Activated naive CD8-positive, alpha-beta T cell treated with anti-CD3 and anti-CD28 coated beads, Interleukin-2, amount 10 ng/mL, durations not matched to agents 7 days and 5 days (primary cell): ENCODE results near the gene TBC1D2. TPM values are rescaled to one million over a fixed set of nuclear protein-coding genes. Genes with fewer than 3 reads are reported as not detected.

Experiments
- ATAC-seq: fragments of 150-1000 bp; cut with Tn5 transposase; one replicate; pipeline ENCODE4 v1.10.0; 2021; ENCODE audit warnings: low read depth, moderate library complexity
- POLR2A ChIA-PET: fragments of 350-600 bp; sonication (Branson Sonifier 250); formaldehyde crosslinking; loops from one replicate; lab custom pipeline; 2021; ENCODE audit warnings: antibody characterized with exemption; lab: Charles Lee
- DNase-seq: peaks from one replicate; pipeline ENCODE4 v3.0.0; 2021
- H3K27ac Mint-ChIP-seq: one replicate; pipeline ENCODE4 v1.8.0; 2022; ENCODE audit warnings: mild to moderate bottlenecking, mixed read lengths
- H3K27me3 Mint-ChIP-seq: one replicate; pipeline ENCODE4 v1.8.0; 2022; ENCODE audit warnings: mild to moderate bottlenecking, moderate library complexity, mixed read lengths
- H3K36me3 Mint-ChIP-seq: one replicate; pipeline ENCODE4 v1.8.0; 2021; ENCODE audit warnings: mild to moderate bottlenecking, mixed read lengths
- H3K4me1 Mint-ChIP-seq: one replicate; pipeline ENCODE4 v1.8.0; 2021; ENCODE audit warnings: mixed read lengths
- H3K4me3 Mint-ChIP-seq: one replicate; pipeline ENCODE4 v1.8.0; 2022; ENCODE audit warnings: mild to moderate bottlenecking, moderate library complexity, mixed read lengths
- H3K9me3 Mint-ChIP-seq: one replicate; pipeline ENCODE4 v1.8.0; 2021; ENCODE audit warnings: mixed read lengths
- total RNA-seq, 2 experiments: library from RNA; stranded (reverse); gene quantifications; one replicate each; pipeline ENCODE4 v1.2.3, GENCODE V29; 2021

TBC1D2 gene
- total RNA-seq, 2 experiments from 2014 or later: 6.4 to 6.8 TPM

- ATAC-seq (peak; percentile 97), DNase-seq (peak; percentile 74)
- no peak overlapping the region for H3K27ac Mint-ChIP-seq
- no peaks in the 10 kb centered on the region for H3K36me3 Mint-ChIP-seq
- H3K4me3 Mint-ChIP-seq: no peak overlapping the region
- H3K27me3 Mint-ChIP-seq: peaks cover 14% of the 10 kb centered on the region
- H3K4me1 Mint-ChIP-seq: peaks cover 6% of the 10 kb centered on the region
- POLR2A ChIA-PET: interaction anchor here (0.6 kb wide), 1 partner anchor 145 kb away, joined by 3 read pairs; the partner anchor contains the start of gene TRIM14
- H3K9me3 Mint-ChIP-seq: no peaks in the 10 kb centered on the region
These were observed 8.3 kb upstream of the TBC1D2 start for GRCh38 chr9:98263482-98264357.

GRCh38 chr9:98263080-98263479 lies 7.6 kb upstream of the TBC1D2 start:
- POLR2A ChIA-PET: no interaction called here
- no peaks in the 10 kb centered on the region for H3K36me3 Mint-ChIP-seq
- ATAC-seq (no peak), DNase-seq (no peak)
- peaks cover 10% of the 10 kb centered on the region for H3K27me3 Mint-ChIP-seq
- no peaks in the 10 kb centered on the region for H3K9me3 Mint-ChIP-seq
- H3K4me1 Mint-ChIP-seq: peaks cover 6% of the 10 kb centered on the region
- H3K27ac Mint-ChIP-seq: no peak overlapping the region
- H3K4me3 Mint-ChIP-seq: no peak overlapping the region

GRCh38 chr9:98262056-98262455 lies 6.6 kb upstream of the TBC1D2 start:
- POLR2A ChIA-PET: no interaction called here

GRCh38 chr9:98260635-98261034 lies 5.2 kb upstream of the TBC1D2 start:
- Mint-ChIP-seq H3K27me3 (peaks cover 8% of the 10 kb centered on the region), H3K9me3 (no peaks in the 10 kb centered on the region)
- POLR2A ChIA-PET: interaction anchor here (0.7 kb wide), 1 partner anchor 186 kb away, joined by 3 read pairs; no protein-coding TSS in a partner anchor

More at GRCh38 chr9:98262056-98262455, 6.6 kb upstream of the TBC1D2 start:
- H3K27me3 Mint-ChIP-seq: peaks cover 8% of the 10 kb centered on the region
- H3K36me3 Mint-ChIP-seq: no peaks in the 10 kb centered on the region
- H3K4me1 Mint-ChIP-seq: peaks cover 6% of the 10 kb centered on the region
- DNase-seq (no peak), ATAC-seq (no peak)
- no peak overlapping the region for H3K27ac Mint-ChIP-seq
- no peaks in the 10 kb centered on the region for H3K9me3 Mint-ChIP-seq
- no peak overlapping the region for H3K4me3 Mint-ChIP-seq

GRCh38 chr9:98259791-98260190 lies 4.3 kb upstream of the TBC1D2 start:
- Mint-ChIP-seq H3K9me3 (no peaks in the 10 kb centered on the region), H3K27me3 (peaks cover 8% of the 10 kb centered on the region), H3K4me3 (no peak overlapping the region), H3K27ac (no peak overlapping the region), H3K4me1 (peaks cover 12% of the 10 kb centered on the region), H3K36me3 (no peaks in the 10 kb centered on the region)
- ATAC-seq (no peak), DNase-seq (no peak)
- POLR2A ChIA-PET: interaction anchor here (0.7 to 1.0 kb wide), 2 partner anchors 53 to 185 kb away, joined by 3 to 4 read pairs; no protein-coding TSS in a partner anchor

More at GRCh38 chr9:98260635-98261034, 5.2 kb upstream of the TBC1D2 start:
- Mint-ChIP-seq H3K4me3 (no peak overlapping the region), H3K4me1 (peaks cover 9% of the 10 kb centered on the region), H3K27ac (no peak overlapping the region), H3K36me3 (no peaks in the 10 kb centered on the region)
- ATAC-seq (no peak), DNase-seq (no peak)

- ATAC-seq (no peak), DNase-seq (no peak)
- Mint-ChIP-seq H3K27me3 (peaks cover 6% of the 10 kb centered on the region), H3K9me3 (no peaks in the 10 kb centered on the region), H3K27ac (peak overlapping the region; percentile 97), H3K4me3 (peak overlapping the region; percentile 98), H3K36me3 (no peaks in the 10 kb centered on the region), H3K4me1 (peaks cover 18% of the 10 kb centered on the region)
- POLR2A ChIA-PET: interaction anchor here (0.6 to 3.0 kb wide), 27 partner anchors 24 to 1402 kb away, joined by 3 to 35 read pairs (median 6); partner anchors contain the start of genes ANP32B, CORO2A, NANS and NCBP1
These were observed 1.3 kb upstream of the TBC1D2 start for GRCh38 chr9:98256756-98257155.

GRCh38 chr9:98255061-98255577 lies 330 bp downstream of the TBC1D2 start:
- Mint-ChIP-seq H3K4me3 (peak overlapping the region; percentile 98), H3K27ac (peak overlapping the region; percentile 97), H3K4me1 (peaks cover 15% of the 10 kb centered on the region), H3K36me3 (no peaks in the 10 kb centered on the region), H3K27me3 (peaks cover 6% of the 10 kb centered on the region), H3K9me3 (no peaks in the 10 kb centered on the region)
- ATAC-seq: peak; percentile 28
- POLR2A ChIA-PET: interaction anchor here (0.6 to 3.0 kb wide), 24 partner anchors 14 to 622 kb away, joined by 3 to 35 read pairs (median 6); partner anchors contain the start of genes ANP32B, CORO2A, HEMGN and NANS
- DNase-seq: no peak

GRCh38 chr9:98254228-98255060 lies 1.0 kb downstream of the TBC1D2 start:
- ATAC-seq (no peak), DNase-seq (no peak)
- Mint-ChIP-seq H3K9me3 (no peaks in the 10 kb centered on the region), H3K27me3 (peaks cover 6% of the 10 kb centered on the region), H3K4me1 (peaks cover 15% of the 10 kb centered on the region), H3K27ac (no peak overlapping the region), H3K4me3 (peak overlapping the region; percentile 98), H3K36me3 (no peaks in the 10 kb centered on the region)
- POLR2A ChIA-PET: interaction anchor here (1.1 to 3.0 kb wide), 8 partner anchors 14 to 332 kb away, joined by 4 to 35 read pairs (median 22); partner anchors contain the start of genes CORO2A, NANS, TRIM14 and TRMO

GRCh38 chr9:98253565-98253964 lies 1.9 kb downstream of the TBC1D2 start:
- peaks cover 17% of the 10 kb centered on the region for H3K4me1 Mint-ChIP-seq
- H3K36me3 Mint-ChIP-seq: no peaks in the 10 kb centered on the region
- no peak overlapping the region for H3K27ac Mint-ChIP-seq
- H3K9me3 Mint-ChIP-seq: no peaks in the 10 kb centered on the region
- no peak for DNase-seq
- no peak for ATAC-seq
- H3K4me3 Mint-ChIP-seq: no peak overlapping the region
- POLR2A ChIA-PET: no interaction called here
- H3K27me3 Mint-ChIP-seq: peaks cover 6% of the 10 kb centered on the region

GRCh38 chr9:98251551-98251950 lies 3.9 kb downstream of the TBC1D2 start:
- peaks cover 6% of the 10 kb centered on the region for H3K27me3 Mint-ChIP-seq
- H3K36me3 Mint-ChIP-seq: no peaks in the 10 kb centered on the region
- H3K4me3 Mint-ChIP-seq: no peak overlapping the region
- H3K4me1 Mint-ChIP-seq: peaks cover 16% of the 10 kb centered on the region
- H3K27ac Mint-ChIP-seq: no peak overlapping the region
- DNase-seq: no peak
- ATAC-seq: no peak
- H3K9me3 Mint-ChIP-seq: no peaks in the 10 kb centered on the region
- POLR2A ChIA-PET: no interaction called here

GRCh38 chr9:98249771-98250170 lies 5.7 kb downstream of the TBC1D2 start:
- POLR2A ChIA-PET: no interaction called here
- ATAC-seq (no peak), DNase-seq (no peak)
- no peak overlapping the region for H3K4me3 Mint-ChIP-seq
- H3K4me1 Mint-ChIP-seq: peaks cover 14% of the 10 kb centered on the region
- peaks cover 6% of the 10 kb centered on the region for H3K27me3 Mint-ChIP-seq
- no peaks in the 10 kb centered on the region for H3K36me3 Mint-ChIP-seq
- H3K27ac Mint-ChIP-seq: no peak overlapping the region
- no peaks in the 10 kb centered on the region for H3K9me3 Mint-ChIP-seq

GRCh38 chr9:98248737-98249474 lies 6.5 kb downstream of the TBC1D2 start:
- no peak for ATAC-seq
- no peaks in the 10 kb centered on the region for H3K9me3 Mint-ChIP-seq

More at GRCh38 chr9:98248737-98249474, 6.5 kb downstream of the TBC1D2 start:
- H3K27ac Mint-ChIP-seq: no peak overlapping the region
- POLR2A ChIA-PET: no interaction called here
- no peaks in the 10 kb centered on the region for H3K36me3 Mint-ChIP-seq
- H3K27me3 Mint-ChIP-seq: peaks cover 1% of the 10 kb centered on the region
- DNase-seq: no peak
- H3K4me3 Mint-ChIP-seq: no peak overlapping the region
- H3K4me1 Mint-ChIP-seq: peaks cover 10% of the 10 kb centered on the region
